Loucy (cell line): Measurements from ENCODE around the gene CLDN6.

ENCODE experiments used
- H2AFZ ChIP-seq: fragments of 200-600 bp; sonication (generic); 2 replicates; pipeline ENCODE4 v1.6.0; 2016; ENCODE audit warnings: antibody characterized with exemption, mild to moderate bottlenecking, low read length, moderate library complexity
- H3F3A ChIP-seq: fragments of 200-600 bp; 2 replicates; pipeline ENCODE4 v1.6.0; 2016; ENCODE audit warnings: antibody characterized with exemption, low read depth, mild to moderate bottlenecking
- H3K27me3 ChIP-seq: fragments of 200-600 bp; sonication (generic); 2 replicates; pipeline ENCODE4 v1.6.1; 2014; ENCODE audit warnings: low read length, mild to moderate bottlenecking; ENCODE audit not compliant: insufficient read depth, poor library complexity, severe bottlenecking
- H3K36me3 ChIP-seq: fragments of 200-600 bp; sonication (generic); 2 replicates; pipeline ENCODE4 v1.6.1; 2016; ENCODE audit warnings: low read length; ENCODE audit not compliant: insufficient read depth
- H3K4me1 ChIP-seq: fragments of 200-600 bp; sonication (generic); 2 replicates; pipeline ENCODE4 v1.5.1; 2014; ENCODE audit warnings: low read length, mild to moderate bottlenecking; ENCODE audit not compliant: insufficient read depth, poor library complexity, severe bottlenecking
- H3K4me2 ChIP-seq: fragments of 200-600 bp; sonication (generic); 2 replicates; pipeline ENCODE4 v1.6.0; 2014; ENCODE audit warnings: antibody characterized with exemption, low read length, low read depth, mild to moderate bottlenecking; ENCODE audit not compliant: poor library complexity, severe bottlenecking
- H3K4me3 ChIP-seq: fragments of 200-600 bp; sonication (generic); 2 replicates; pipeline ENCODE4 v1.5.1; 2014; ENCODE audit warnings: low read length, mild to moderate bottlenecking, mixed read lengths; ENCODE audit not compliant: poor library complexity, severe bottlenecking
- H3K79me2 ChIP-seq: fragments of 200-600 bp; sonication (generic); 2 replicates; pipeline ENCODE4 v1.6.1; 2014; ENCODE audit warnings: low read length; ENCODE audit not compliant: insufficient read depth
- H3K9ac ChIP-seq: fragments of 200-600 bp; sonication (generic); 2 replicates; pipeline ENCODE4 v1.6.0; 2014; ENCODE audit warnings: mild to moderate bottlenecking, low read depth, low read length, moderate library complexity; ENCODE audit not compliant: poor library complexity, severe bottlenecking
- H3K9me2 ChIP-seq: fragments of 200-600 bp; sonication (generic); replicated peaks from 2 replicates; pipeline ENCODE4 v1.6.1; 2016; ENCODE audit warnings: low read depth, low read length, mixed read lengths
- H3K9me3 ChIP-seq: fragments of 200-600 bp; sonication (generic); 2 replicates; pipeline ENCODE4 v1.6.1; 2014; ENCODE audit warnings: mild to moderate bottlenecking, antibody characterized with exemption, low read length, low read depth; ENCODE audit not compliant: insufficient read depth
- H4K20me1 ChIP-seq: fragments of 200-600 bp; sonication (generic); 2 replicates; pipeline ENCODE4 v1.6.0; 2014; ENCODE audit warnings: antibody characterized with exemption, low read length, mild to moderate bottlenecking; ENCODE audit not compliant: insufficient read depth, poor library complexity, severe bottlenecking
- EZH2phosphoT487 ChIP-seq: fragments of 200-600 bp; IDR thresholded peaks from 2 replicates; pipeline ENCODE4 v1.6.1; 2018; ENCODE audit warnings: antibody characterized with exemption, mild to moderate bottlenecking, moderate library complexity, borderline replicate concordance
- TF ChIP-seq, protein P1 (sequence below): fragments of 200-600 bp; sonication (generic); conservative IDR thresholded peaks from 2 replicates; pipeline ENCODE4 v1.5.1; 2014; ENCODE audit warnings: mild to moderate bottlenecking, antibody characterized with exemption, low read length

The CLDN6 gene

DNA sequence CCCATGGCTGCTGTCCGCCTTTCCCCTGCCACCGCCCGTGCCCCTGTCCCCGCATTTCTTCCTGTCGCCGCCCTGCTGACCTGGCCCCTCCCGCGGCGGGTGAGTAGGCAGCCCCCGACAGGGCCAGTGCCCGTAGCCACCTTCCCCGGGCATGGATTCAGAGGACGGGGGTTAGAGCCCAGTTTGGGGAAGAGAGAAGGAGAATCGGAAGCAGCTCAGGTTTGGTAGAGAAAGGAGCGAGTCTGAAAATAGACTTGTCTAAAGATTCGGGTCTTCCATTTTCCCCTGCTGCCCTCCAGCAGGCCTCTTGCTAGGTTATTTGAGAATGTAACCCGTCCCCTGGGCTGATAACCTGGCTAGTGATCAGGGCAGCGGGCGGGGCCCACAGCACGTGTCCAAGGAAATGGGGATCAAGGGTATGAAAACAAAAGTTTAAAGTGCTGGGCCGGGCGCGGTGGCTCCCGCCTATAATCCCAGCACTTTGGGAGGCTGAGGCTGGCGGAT, 13.2 kb downstream of the CLDN6 start:
- Histone ChIP-seq H4K20me1 (no peaks in the 10 kb centered on the region), H3K36me3 (no peaks in the 10 kb centered on the region), H3K27me3 (no peaks in the 10 kb centered on the region), H3K4me1 (peaks cover 31% of the 10 kb centered on the region), H3K4me3 (peak overlapping the region; percentile 79), H3K9me3 (no peaks in the 10 kb centered on the region), H3K9ac (peak overlapping the region; percentile 87), H3K9me2 (no peaks in the 10 kb centered on the region), H3K4me2 (peak overlapping the region; percentile 95), H2AFZ (no peak overlapping the region), H3F3A (no peaks in the 10 kb centered on the region; the same call in 1 of the 2 replicates), H3K79me2 (peaks cover 7% of the 10 kb centered on the region)
- TF ChIP-seq EZH2phosphoT487: no peak
- TF ChIP-seq, protein P1, sequence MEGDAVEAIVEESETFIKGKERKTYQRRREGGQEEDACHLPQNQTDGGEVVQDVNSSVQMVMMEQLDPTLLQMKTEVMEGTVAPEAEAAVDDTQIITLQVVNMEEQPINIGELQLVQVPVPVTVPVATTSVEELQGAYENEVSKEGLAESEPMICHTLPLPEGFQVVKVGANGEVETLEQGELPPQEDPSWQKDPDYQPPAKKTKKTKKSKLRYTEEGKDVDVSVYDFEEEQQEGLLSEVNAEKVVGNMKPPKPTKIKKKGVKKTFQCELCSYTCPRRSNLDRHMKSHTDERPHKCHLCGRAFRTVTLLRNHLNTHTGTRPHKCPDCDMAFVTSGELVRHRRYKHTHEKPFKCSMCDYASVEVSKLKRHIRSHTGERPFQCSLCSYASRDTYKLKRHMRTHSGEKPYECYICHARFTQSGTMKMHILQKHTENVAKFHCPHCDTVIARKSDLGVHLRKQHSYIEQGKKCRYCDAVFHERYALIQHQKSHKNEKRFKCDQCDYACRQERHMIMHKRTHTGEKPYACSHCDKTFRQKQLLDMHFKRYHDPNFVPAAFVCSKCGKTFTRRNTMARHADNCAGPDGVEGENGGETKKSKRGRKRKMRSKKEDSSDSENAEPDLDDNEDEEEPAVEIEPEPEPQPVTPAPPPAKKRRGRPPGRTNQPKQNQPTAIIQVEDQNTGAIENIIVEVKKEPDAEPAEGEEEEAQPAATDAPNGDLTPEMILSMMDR: no peak

DNA sequence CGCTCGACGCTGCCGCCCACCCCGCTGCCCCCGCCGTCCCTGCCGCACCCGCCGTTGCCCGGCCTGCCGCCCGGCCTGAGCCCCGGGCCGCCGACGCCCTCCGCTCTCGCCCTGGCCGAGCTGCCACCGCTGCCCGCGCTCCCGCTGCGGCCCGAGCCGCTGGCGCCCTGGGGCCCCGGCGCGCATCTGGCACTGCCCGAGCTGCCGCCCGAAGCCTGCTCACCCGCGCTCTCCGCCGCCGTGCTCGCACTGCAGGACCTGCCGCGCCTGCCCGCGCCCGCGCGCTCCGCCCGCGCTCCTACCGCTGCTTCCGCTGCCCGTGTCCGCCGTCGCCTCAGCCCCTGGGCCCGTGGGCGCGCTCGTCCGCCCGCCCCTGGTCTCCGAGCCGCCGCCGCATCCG, 13.7 kb downstream of the CLDN6 start:
- Histone ChIP-seq H3K9me2 (no peaks in the 10 kb centered on the region), H4K20me1 (no peaks in the 10 kb centered on the region), H3K4me2 (no peak overlapping the region), H3K36me3 (no peaks in the 10 kb centered on the region), H3K9me3 (no peaks in the 10 kb centered on the region), H3K4me1 (peaks cover 31% of the 10 kb centered on the region), H3K4me3 (no peak overlapping the region), H2AFZ (no peak overlapping the region), H3K27me3 (no peaks in the 10 kb centered on the region), H3F3A (no peaks in the 10 kb centered on the region; the same call in 1 of the 2 replicates), H3K79me2 (peaks cover 7% of the 10 kb centered on the region), H3K9ac (no peak overlapping the region)
- TF ChIP-seq, protein P1: no peak
- no peak for TF ChIP-seq EZH2phosphoT487

DNA sequence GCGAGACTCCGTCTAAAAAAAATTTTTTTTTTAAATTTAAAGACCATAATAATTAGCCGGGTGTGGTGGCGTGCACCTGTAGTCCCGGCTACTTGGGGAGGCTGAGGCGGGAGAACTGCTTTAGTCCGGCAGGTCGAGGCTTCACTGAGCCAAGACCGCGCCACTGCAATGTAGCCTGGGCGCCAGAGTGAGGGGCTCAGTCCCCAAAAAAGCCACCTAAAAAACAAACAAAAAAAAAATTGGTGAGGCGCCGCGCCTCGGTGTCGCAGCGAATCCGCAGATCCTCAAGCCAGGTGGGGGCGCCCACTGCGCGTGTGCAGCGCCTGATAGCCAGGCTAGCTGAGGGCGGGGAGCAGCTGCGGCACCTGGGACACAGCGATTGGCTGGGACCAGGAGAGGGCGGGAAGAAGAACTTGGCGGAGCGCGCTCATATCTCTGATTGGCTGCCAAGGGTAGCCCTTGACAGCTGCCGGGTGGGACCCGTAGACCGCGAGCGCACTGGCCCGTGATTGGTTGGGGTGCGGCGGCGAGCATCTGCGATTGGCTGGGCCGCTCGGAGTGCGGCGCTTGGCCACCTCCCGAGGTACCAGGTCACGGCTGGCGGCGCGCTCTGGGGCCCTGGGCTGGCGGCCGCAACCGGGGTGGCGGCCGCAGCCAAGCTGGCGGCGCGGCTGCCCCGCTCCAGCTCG, 14.3 kb downstream of the CLDN6 start:
- H3K9ac ChIP-seq: no peak overlapping the region
- H3K9me2 ChIP-seq: no peaks in the 10 kb centered on the region
- H3K9me3 ChIP-seq: no peaks in the 10 kb centered on the region
- TF ChIP-seq EZH2phosphoT487: no peak
- TF ChIP-seq, protein P1: peak; percentile 53
- H3F3A ChIP-seq: no peaks in the 10 kb centered on the region; the same call in 1 of the 2 replicates
- no peaks in the 10 kb centered on the region for H4K20me1 ChIP-seq
- H3K27me3 ChIP-seq: no peaks in the 10 kb centered on the region
- no peak overlapping the region for H2AFZ ChIP-seq
- peaks cover 7% of the 10 kb centered on the region for H3K79me2 ChIP-seq
- no peak overlapping the region for H3K4me2 ChIP-seq
- H3K36me3 ChIP-seq: no peaks in the 10 kb centered on the region
- H3K4me1 ChIP-seq: peaks cover 29% of the 10 kb centered on the region
- H3K4me3 ChIP-seq: no peak overlapping the region
